GM23338 (cell line): ENCODE results near the gene C1QBP. TPM values are rescaled to one million over a fixed set of nuclear protein-coding genes. Genes with fewer than 3 reads are reported as not detected.

Experiments
- ATAC-seq: fragments of 200-7000 bp; cut with Tn5 transposase; 3 replicates; pipeline ENCODE4 v1.9.1; 2020
- DNase-seq: peaks from one replicate; pipeline ENCODE4 v3.0.0-alpha.2; 2015; ENCODE audit warnings: low spot score
- H2AFZ ChIP-seq: fragments of 200-600 bp; sonication (generic); 2 replicates; pipeline ENCODE4 v1.8.0; 2016; ENCODE audit warnings: antibody characterized with exemption, mild to moderate bottlenecking, moderate library complexity
- H3F3A ChIP-seq: fragments of 200-600 bp; sonication (generic); replicated peaks from 2 replicates; pipeline ENCODE4 v1.8.0; 2017; ENCODE audit warnings: antibody characterized with exemption, mixed run types, low read depth
- H3K27ac ChIP-seq: fragments of 200-600 bp; sonication (generic); 2 replicates; pipeline ENCODE4 v1.6.1; 2016; ENCODE audit warnings: low read depth
- H3K27me3 ChIP-seq: fragments of 200-600 bp; sonication (generic); 2 replicates; pipeline ENCODE4 v1.8.0; 2016; ENCODE audit warnings: mild to moderate bottlenecking, mixed run types, moderate library complexity; ENCODE audit not compliant: insufficient read depth
- H3K36me3 ChIP-seq: fragments of 200-600 bp; sonication (generic); 2 replicates; pipeline ENCODE4 v1.8.0; 2016; ENCODE audit warnings: mild to moderate bottlenecking; ENCODE audit not compliant: insufficient read depth
- H3K4me1 ChIP-seq: fragments of 200-600 bp; sonication (generic); 2 replicates; pipeline ENCODE4 v1.8.0; 2016; ENCODE audit warnings: mild to moderate bottlenecking, moderate library complexity; ENCODE audit not compliant: insufficient read depth
- H3K4me2 ChIP-seq: fragments of 200-600 bp; sonication (generic); 2 replicates; pipeline ENCODE4 v1.7.1; 2017; ENCODE audit warnings: mixed run types
- H3K4me3 ChIP-seq: fragments of 200-600 bp; sonication (generic); 2 replicates; pipeline ENCODE4 v1.6.1; 2016; ENCODE audit warnings: mixed run types
- H3K79me2 ChIP-seq: fragments of 200-600 bp; sonication (generic); replicated peaks from 2 replicates; pipeline ENCODE4 v1.8.0; 2017; ENCODE audit warnings: mild to moderate bottlenecking; ENCODE audit not compliant: insufficient read depth
- H3K9me2 ChIP-seq: fragments of 200-600 bp; sonication (generic); 2 replicates; pipeline ENCODE4 v1.8.0; 2017; ENCODE audit not compliant: insufficient read depth
- H4K20me1 ChIP-seq: fragments of 200-600 bp; sonication (generic); replicated peaks from 2 replicates; pipeline ENCODE4 v1.8.0; 2017; ENCODE audit warnings: mild to moderate bottlenecking; ENCODE audit not compliant: insufficient read depth
- H3K27ac Mint-ChIP-seq: 2 replicates; pipeline ENCODE4 v1.8.0; 2020; ENCODE audit warnings: inconsistent platforms, mild to moderate bottlenecking, moderate library complexity, mixed read lengths
- H3K27me3 Mint-ChIP-seq: 3 replicates; pipeline ENCODE4 v1.8.0; 2022; ENCODE audit warnings: low read depth, mild to moderate bottlenecking, moderate library complexity, mixed read lengths, inconsistent platforms; ENCODE audit not compliant: insufficient read depth, poor library complexity
- H3K36me3 Mint-ChIP-seq: 3 replicates; pipeline ENCODE4 v1.8.0; 2021; ENCODE audit warnings: low read depth, mild to moderate bottlenecking, inconsistent platforms, moderate library complexity, mixed read lengths
- H3K4me1 Mint-ChIP-seq: 3 replicates; pipeline ENCODE4 v1.8.0; 2020; ENCODE audit warnings: mild to moderate bottlenecking, inconsistent platforms, mixed read lengths
- H3K4me3 Mint-ChIP-seq: 3 replicates; pipeline ENCODE4 v1.8.0; 2021; ENCODE audit warnings: moderate library complexity, mild to moderate bottlenecking, inconsistent platforms, mixed read lengths
- H3K9me3 Mint-ChIP-seq: 3 replicates; pipeline ENCODE4 v1.8.0; 2020; ENCODE audit warnings: moderate library complexity, mild to moderate bottlenecking, inconsistent platforms, mixed read lengths
- CREB1 ChIP-seq: fragments of 250-450 bp; sonication (Bioruptor Pico); IDR thresholded peaks from 2 replicates; pipeline ENCODE4 v1.5.0; 2020; ENCODE audit warnings: low read depth, mild to moderate bottlenecking, moderate library complexity
- EZH2 ChIP-seq: fragments of 200-600 bp; sonication (generic); IDR thresholded peaks from one replicate; pipeline ENCODE4 v1.8.0; 2017; ENCODE audit warnings: antibody characterized with exemption, mild to moderate bottlenecking, low read depth; ENCODE audit not compliant: unreplicated experiment
- EZH2phosphoT487 ChIP-seq: fragments of 200-600 bp; sonication (generic); IDR thresholded peaks from one replicate; pipeline ENCODE4 v1.8.1; 2018; ENCODE audit warnings: antibody characterized with exemption; ENCODE audit not compliant: unreplicated experiment
- JUNB ChIP-seq: IDR thresholded peaks from one replicate; pipeline ENCODE4 v1.6.1; 2016; ENCODE audit warnings: antibody characterized with exemption; ENCODE audit not compliant: unreplicated experiment
- NANOG ChIP-seq: IDR thresholded peaks from 2 replicates; pipeline ENCODE4 v1.6.1; 2016; ENCODE audit warnings: antibody characterized with exemption, borderline replicate concordance
- POLR2AphosphoS5 ChIP-seq: IDR thresholded peaks from 2 replicates; pipeline ENCODE4 v1.6.1; 2016; ENCODE audit warnings: antibody characterized with exemption, low read depth
- STAT1 ChIP-seq: IDR thresholded peaks from one replicate; pipeline ENCODE4 v1.6.1; 2016; ENCODE audit warnings: antibody characterized with exemption; ENCODE audit not compliant: unreplicated experiment
- ZNF114 ChIP-seq: fragments of 250-450 bp; sonication (Bioruptor Pico); IDR thresholded peaks from 2 replicates; pipeline ENCODE4 v1.5.0; 2020; ENCODE audit warnings: mild to moderate bottlenecking, moderate library complexity
- ZNF331 ChIP-seq: fragments of 250-450 bp; sonication (Bioruptor Pico); IDR thresholded peaks from 2 replicates; pipeline ENCODE4 v1.5.0; 2020; ENCODE audit warnings: low read depth, mild to moderate bottlenecking, moderate library complexity
- polyA plus RNA-seq: library from polyadenylated mRNA; unstranded; fragments of >200 nt; fragmentation: Nextera tagmentation; extraction: Ambion mirVana; gene quantifications from 2 replicates; pipeline ENCODE4 v1.2.1, GENCODE V29; 2016
- total RNA-seq: library from RNA; depleted of rRNA; stranded (reverse); fragments of >200 nt; shearing (Covaris generic); gene quantifications from 2 replicates; pipeline ENCODE4 v1.2.3, GENCODE V29; 2014
- TF ChIP-seq, protein P1 (sequence below): IDR thresholded peaks from 2 replicates; pipeline ENCODE4 v1.6.1; 2016; ENCODE audit warnings: antibody characterized with exemption
- TF ChIP-seq, protein P2 (sequence below): fragments of 250-450 bp; sonication (Bioruptor Pico); IDR thresholded peaks from 2 replicates; pipeline ENCODE4 v1.5.0; 2020; ENCODE audit warnings: mild to moderate bottlenecking, moderate library complexity
- TF ChIP-seq, protein P3 (sequence below): IDR thresholded peaks from one replicate; pipeline ENCODE4 v1.6.1; 2018; ENCODE audit warnings: antibody characterized with exemption; ENCODE audit not compliant: unreplicated experiment
- TF ChIP-seq, protein P4 (sequence below), 2 experiments: fragments of 200-600 bp in 1 of 2; sonication (generic) in 1 of 2; conservative IDR thresholded peaks; 2 replicates each; pipeline versions ENCODE4 v1.5.1 to v1.6.1; 2016 to 2017; ENCODE audit warnings: antibody characterized with exemption in 2 of 2, low read depth in 2 of 2, mild to moderate bottlenecking in 2 of 2, moderate library complexity in 1 of 2

Gene C1QBP
- total and polyA plus RNA-seq, 2 experiments from 2014 or later: 478 to 704 TPM

DNA sequence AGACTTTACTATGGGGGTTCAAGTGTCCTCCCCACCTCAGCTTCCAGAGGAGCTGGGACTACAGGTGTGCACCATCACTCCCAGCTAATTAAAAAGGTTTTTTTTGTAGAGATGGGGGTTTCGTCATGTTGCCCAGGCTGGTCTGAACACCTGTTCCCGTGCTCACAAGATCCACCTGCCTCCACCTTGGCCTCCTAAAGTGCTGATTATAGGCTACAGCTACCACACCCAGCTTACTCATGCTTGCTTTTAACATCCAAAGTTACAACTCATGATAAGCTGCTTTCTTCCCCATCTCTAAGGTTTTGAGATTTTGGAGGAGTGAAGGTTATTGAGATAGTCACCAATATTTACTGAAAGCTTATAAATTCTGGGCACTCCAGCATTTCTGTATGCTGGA lies 22.1 kb downstream of the C1QBP start:
- Histone ChIP-seq H3F3A (no peaks in the 10 kb centered on the region), H3K4me1 (peaks cover 8% of the 10 kb centered on the region), H3K79me2 (peaks cover 88% of the 10 kb centered on the region), H3K4me2 (no peak overlapping the region), H2AFZ (no peak overlapping the region), H3K4me3 (no peak overlapping the region), H3K27me3 (no peaks in the 10 kb centered on the region), H3K9me2 (no peaks in the 10 kb centered on the region), H3K36me3 (peaks cover 50% of the 10 kb centered on the region), H4K20me1 (peaks cover 22% of the 10 kb centered on the region), H3K27ac (no peak overlapping the region)
- H3K27ac Mint-ChIP-seq: no peak overlapping the region
- peaks cover 64% of the 10 kb centered on the region for H3K36me3 Mint-ChIP-seq
- peaks cover 6% of the 10 kb centered on the region for H3K4me1 Mint-ChIP-seq
- no peaks in the 10 kb centered on the region for H3K9me3 Mint-ChIP-seq
- TF ChIP-seq ZNF114 (no peak), POLR2AphosphoS5 (no peak), EZH2 (no peak), ZNF331 (no peak), CREB1 (CRISPR knock-in tag) (no peak), JUNB (no peak), EZH2phosphoT487 (no peak), NANOG (no peak), STAT1 (no peak)
- TF ChIP-seq, protein P1, sequence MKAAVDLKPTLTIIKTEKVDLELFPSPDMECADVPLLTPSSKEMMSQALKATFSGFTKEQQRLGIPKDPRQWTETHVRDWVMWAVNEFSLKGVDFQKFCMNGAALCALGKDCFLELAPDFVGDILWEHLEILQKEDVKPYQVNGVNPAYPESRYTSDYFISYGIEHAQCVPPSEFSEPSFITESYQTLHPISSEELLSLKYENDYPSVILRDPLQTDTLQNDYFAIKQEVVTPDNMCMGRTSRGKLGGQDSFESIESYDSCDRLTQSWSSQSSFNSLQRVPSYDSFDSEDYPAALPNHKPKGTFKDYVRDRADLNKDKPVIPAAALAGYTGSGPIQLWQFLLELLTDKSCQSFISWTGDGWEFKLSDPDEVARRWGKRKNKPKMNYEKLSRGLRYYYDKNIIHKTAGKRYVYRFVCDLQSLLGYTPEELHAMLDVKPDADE: no peak
- TF ChIP-seq, protein P2, sequence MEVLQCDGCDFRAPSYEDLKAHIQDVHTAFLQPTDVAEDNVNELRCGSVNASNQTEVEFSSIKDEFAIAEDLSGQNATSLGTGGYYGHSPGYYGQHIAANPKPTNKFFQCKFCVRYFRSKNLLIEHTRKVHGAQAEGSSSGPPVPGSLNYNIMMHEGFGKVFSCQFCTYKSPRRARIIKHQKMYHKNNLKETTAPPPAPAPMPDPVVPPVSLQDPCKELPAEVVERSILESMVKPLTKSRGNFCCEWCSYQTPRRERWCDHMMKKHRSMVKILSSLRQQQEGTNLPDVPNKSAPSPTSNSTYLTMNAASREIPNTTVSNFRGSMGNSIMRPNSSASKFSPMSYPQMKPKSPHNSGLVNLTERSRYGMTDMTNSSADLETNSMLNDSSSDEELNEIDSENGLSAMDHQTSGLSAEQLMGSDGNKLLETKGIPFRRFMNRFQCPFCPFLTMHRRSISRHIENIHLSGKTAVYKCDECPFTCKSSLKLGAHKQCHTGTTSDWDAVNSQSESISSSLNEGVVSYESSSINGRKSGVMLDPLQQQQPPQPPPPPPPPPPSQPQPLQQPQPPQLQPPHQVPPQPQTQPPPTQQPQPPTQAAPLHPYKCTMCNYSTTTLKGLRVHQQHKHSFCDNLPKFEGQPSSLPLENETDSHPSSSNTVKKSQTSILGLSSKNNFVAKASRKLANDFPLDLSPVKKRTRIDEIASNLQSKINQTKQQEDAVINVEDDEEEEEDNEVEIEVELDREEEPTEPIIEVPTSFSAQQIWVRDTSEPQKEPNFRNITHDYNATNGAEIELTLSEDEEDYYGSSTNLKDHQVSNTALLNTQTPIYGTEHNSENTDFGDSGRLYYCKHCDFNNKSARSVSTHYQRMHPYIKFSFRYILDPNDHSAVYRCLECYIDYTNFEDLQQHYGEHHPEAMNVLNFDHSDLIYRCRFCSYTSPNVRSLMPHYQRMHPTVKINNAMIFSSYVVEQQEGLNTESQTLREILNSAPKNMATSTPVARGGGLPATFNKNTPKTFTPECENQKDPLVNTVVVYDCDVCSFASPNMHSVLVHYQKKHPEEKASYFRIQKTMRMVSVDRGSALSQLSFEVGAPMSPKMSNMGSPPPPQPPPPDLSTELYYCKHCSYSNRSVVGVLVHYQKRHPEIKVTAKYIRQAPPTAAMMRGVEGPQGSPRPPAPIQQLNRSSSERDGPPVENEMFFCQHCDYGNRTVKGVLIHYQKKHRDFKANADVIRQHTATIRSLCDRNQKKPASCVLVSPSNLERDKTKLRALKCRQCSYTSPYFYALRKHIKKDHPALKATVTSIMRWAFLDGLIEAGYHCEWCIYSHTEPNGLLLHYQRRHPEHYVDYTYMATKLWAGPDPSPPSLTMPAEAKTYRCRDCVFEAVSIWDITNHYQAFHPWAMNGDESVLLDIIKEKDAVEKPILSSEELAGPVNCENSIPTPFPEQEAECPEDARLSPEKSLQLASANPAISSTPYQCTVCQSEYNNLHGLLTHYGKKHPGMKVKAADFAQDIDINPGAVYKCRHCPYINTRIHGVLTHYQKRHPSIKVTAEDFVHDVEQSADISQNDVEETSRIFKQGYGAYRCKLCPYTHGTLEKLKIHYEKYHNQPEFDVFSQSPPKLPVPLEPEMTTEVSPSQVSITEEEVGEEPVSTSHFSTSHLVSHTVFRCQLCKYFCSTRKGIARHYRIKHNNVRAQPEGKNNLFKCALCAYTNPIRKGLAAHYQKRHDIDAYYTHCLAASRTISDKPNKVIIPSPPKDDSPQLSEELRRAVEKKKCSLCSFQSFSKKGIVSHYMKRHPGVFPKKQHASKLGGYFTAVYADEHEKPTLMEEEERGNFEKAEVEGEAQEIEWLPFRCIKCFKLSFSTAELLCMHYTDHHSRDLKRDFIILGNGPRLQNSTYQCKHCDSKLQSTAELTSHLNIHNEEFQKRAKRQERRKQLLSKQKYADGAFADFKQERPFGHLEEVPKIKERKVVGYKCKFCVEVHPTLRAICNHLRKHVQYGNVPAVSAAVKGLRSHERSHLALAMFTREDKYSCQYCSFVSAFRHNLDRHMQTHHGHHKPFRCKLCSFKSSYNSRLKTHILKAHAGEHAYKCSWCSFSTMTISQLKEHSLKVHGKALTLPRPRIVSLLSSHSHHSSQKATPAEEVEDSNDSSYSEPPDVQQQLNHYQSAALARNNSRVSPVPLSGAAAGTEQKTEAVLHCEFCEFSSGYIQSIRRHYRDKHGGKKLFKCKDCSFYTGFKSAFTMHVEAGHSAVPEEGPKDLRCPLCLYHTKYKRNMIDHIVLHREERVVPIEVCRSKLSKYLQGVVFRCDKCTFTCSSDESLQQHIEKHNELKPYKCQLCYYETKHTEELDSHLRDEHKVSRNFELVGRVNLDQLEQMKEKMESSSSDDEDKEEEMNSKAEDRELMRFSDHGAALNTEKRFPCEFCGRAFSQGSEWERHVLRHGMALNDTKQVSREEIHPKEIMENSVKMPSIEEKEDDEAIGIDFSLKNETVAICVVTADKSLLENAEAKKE: no peak
- TF ChIP-seq, protein P3, sequence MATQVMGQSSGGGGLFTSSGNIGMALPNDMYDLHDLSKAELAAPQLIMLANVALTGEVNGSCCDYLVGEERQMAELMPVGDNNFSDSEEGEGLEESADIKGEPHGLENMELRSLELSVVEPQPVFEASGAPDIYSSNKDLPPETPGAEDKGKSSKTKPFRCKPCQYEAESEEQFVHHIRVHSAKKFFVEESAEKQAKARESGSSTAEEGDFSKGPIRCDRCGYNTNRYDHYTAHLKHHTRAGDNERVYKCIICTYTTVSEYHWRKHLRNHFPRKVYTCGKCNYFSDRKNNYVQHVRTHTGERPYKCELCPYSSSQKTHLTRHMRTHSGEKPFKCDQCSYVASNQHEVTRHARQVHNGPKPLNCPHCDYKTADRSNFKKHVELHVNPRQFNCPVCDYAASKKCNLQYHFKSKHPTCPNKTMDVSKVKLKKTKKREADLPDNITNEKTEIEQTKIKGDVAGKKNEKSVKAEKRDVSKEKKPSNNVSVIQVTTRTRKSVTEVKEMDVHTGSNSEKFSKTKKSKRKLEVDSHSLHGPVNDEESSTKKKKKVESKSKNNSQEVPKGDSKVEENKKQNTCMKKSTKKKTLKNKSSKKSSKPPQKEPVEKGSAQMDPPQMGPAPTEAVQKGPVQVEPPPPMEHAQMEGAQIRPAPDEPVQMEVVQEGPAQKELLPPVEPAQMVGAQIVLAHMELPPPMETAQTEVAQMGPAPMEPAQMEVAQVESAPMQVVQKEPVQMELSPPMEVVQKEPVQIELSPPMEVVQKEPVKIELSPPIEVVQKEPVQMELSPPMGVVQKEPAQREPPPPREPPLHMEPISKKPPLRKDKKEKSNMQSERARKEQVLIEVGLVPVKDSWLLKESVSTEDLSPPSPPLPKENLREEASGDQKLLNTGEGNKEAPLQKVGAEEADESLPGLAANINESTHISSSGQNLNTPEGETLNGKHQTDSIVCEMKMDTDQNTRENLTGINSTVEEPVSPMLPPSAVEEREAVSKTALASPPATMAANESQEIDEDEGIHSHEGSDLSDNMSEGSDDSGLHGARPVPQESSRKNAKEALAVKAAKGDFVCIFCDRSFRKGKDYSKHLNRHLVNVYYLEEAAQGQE: no peak
- TF ChIP-seq, protein P4, sequence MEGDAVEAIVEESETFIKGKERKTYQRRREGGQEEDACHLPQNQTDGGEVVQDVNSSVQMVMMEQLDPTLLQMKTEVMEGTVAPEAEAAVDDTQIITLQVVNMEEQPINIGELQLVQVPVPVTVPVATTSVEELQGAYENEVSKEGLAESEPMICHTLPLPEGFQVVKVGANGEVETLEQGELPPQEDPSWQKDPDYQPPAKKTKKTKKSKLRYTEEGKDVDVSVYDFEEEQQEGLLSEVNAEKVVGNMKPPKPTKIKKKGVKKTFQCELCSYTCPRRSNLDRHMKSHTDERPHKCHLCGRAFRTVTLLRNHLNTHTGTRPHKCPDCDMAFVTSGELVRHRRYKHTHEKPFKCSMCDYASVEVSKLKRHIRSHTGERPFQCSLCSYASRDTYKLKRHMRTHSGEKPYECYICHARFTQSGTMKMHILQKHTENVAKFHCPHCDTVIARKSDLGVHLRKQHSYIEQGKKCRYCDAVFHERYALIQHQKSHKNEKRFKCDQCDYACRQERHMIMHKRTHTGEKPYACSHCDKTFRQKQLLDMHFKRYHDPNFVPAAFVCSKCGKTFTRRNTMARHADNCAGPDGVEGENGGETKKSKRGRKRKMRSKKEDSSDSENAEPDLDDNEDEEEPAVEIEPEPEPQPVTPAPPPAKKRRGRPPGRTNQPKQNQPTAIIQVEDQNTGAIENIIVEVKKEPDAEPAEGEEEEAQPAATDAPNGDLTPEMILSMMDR (conservative IDR thresholded peaks at IDR 0.05; ENCODE audit: low read depth in 2 of 2): no peak
- peaks cover 10% of the 10 kb centered on the region for H3K27me3 Mint-ChIP-seq
- H3K4me3 Mint-ChIP-seq: no peak overlapping the region
- no peak for DNase-seq
- ATAC-seq: no peak
